Sigmoid colon (tissue), 3 donors: ENCODE data around the gene ZNF621.

Source experiments
- CTCF ChIP-seq, 4 experiments: fragments of 450-650 bp in 3 of 4; fragments of 200-600 bp in 1 of 4; IDR thresholded peaks; one replicate each; pipeline ENCODE4 v1.5.1; 2016 to 2019; ENCODE audit warnings: antibody characterized with exemption in 4 of 4, mild to moderate bottlenecking in 3 of 4, moderate library complexity in 2 of 4
- POLR2A ChIP-seq, 2 donors: fragments of 450-650 bp; IDR thresholded peaks; one replicate each; pipeline ENCODE4 v1.6.1; 2016; ENCODE audit warnings: antibody characterized with exemption in 2 of 2, mild to moderate bottlenecking in 2 of 2, moderate library complexity in 2 of 2

GRCh38 chr3:40557575-40558161, 32.9 kb downstream of the ZNF621 start:
- TF ChIP-seq CTCF (IDR thresholded peaks at IDR 0.05): no peak
- TF ChIP-seq POLR2A (IDR thresholded peaks at IDR 0.05): no peak
